Posterior cingulate gyrus (tissue), 11 donors: Measurements from ENCODE around the gene AKR1C1.
"Not testable (repeated sequence)": the region's sequence is repeated elsewhere in the genome, so short reads cannot be mapped to it uniquely, and the experiment has no call there.

Experiments used
- DNase-seq, 10 donors: peaks; one replicate each; pipeline versions ENCODE4 v3.0.0 to v3.0.0-alpha.2; 2020 to 2021; ENCODE audit warnings: mixed read lengths in 3 of 10
- intact Hi-C: fragments of 100-400 bp; cut with DNase I; formaldehyde crosslinking; loops from one replicate; pipeline ENCODE4 v1.15.1; 2023

The AKR1C1 gene

GRCh38 chr10:4981722-4982471 lies 18.7 kb downstream of the AKR1C1 start:
- DNase-seq = no peak
- intact Hi-C loops = no loop called here

GRCh38 chr10:4982764-4983226 lies 19.6 kb downstream of the AKR1C1 start:
- peak in 1 of 10 donors; percentile 79 for DNase-seq
- intact Hi-C loops = no loop called here

- intact Hi-C loops = no loop called here
- no peak for DNase-seq
Measured at GRCh38 chr10:4983615-4984216, 20.5 kb downstream of the AKR1C1 start.

GRCh38 chr10:4984223-4984622 lies 21.0 kb downstream of the AKR1C1 start:
- intact Hi-C loops = no loop called here
- peak in 2 of 10 donors; percentile 47 to 77 for DNase-seq

GRCh38 chr10:4984971-4985594 lies 21.9 kb downstream of the AKR1C1 start:
- DNase-seq = no peak
- intact Hi-C loops = no loop called here

GRCh38 chr10:4988000-4988641 lies 24.9 kb downstream of the AKR1C1 start:
- DNase-seq, intact Hi-C loops: not testable (repeated sequence)

GRCh38 chr10:4990217-4990616 lies 27.0 kb downstream of the AKR1C1 start:
- intact Hi-C loops = no loop called here
- DNase-seq = no peak

- intact Hi-C loops, DNase-seq: not testable (repeated sequence)
Measured at GRCh38 chr10:4991463-4991862, 28.2 kb downstream of the AKR1C1 start.

- DNase-seq, intact Hi-C loops: not testable (repeated sequence)
Measured at GRCh38 chr10:4992564-4992963, 29.3 kb downstream of the AKR1C1 start.

- DNase-seq, intact Hi-C loops: not testable (repeated sequence)
Measured at GRCh38 chr10:4994260-4994659, 31.0 kb downstream of the AKR1C1 start.

GRCh38 chr10:4998671-4999070 lies 35.5 kb downstream of the AKR1C1 start:
- intact Hi-C loops = no loop called here
- no peak for DNase-seq

- DNase-seq = no peak
- intact Hi-C loops = no loop called here
Measured at GRCh38 chr10:5002013-5002727, 39.0 kb downstream of the AKR1C1 start.

GRCh38 chr10:5003127-5004029 lies 40.2 kb downstream of the AKR1C1 start, which contains the start of gene AKR1C2:
TSS of gene AKR1C2 (minus strand) at chr10:5003857. CDS start at chr10:5003835, 22 bp downstream.
- DNase-seq, intact Hi-C loops: not testable (repeated sequence)

GRCh38 chr10:5004030-5004385 lies 40.8 kb downstream of the AKR1C1 start:
- DNase-seq, intact Hi-C loops: not testable (repeated sequence)

GRCh38 chr10:5004501-5004900 lies 41.3 kb downstream of the AKR1C1 start:
- intact Hi-C loops, DNase-seq: not testable (repeated sequence)

GRCh38 chr10:5008857-5009548 lies 45.8 kb downstream of the AKR1C1 start:
- intact Hi-C loops, DNase-seq: not testable (repeated sequence)

GRCh38 chr10:5010043-5010442 lies 46.8 kb downstream of the AKR1C1 start:
- DNase-seq = not testable (repeated sequence)
- intact Hi-C loops = loop anchor here (10.0 kb wide), 1 partner anchor 45 kb away; the partner anchor contains the start of gene AKR1C1

GRCh38 chr10:5011392-5011791 lies 48.2 kb downstream of the AKR1C1 start:
- DNase-seq = not testable (repeated sequence)
- intact Hi-C loops = loop anchor here (10.0 kb wide), 1 partner anchor 47 kb away; the partner anchor contains the start of gene AKR1C1
